HG03439 (cell line): ENCODE results near the gene TSPAN18.

Experiments
- ATAC-seq: cut with Tn5 transposase; IDR thresholded peaks from one replicate; pipeline ENCODE4 v1.9.1; 2021; ENCODE audit warnings: mild to moderate bottlenecking, moderate library complexity; ENCODE audit not compliant: unreplicated experiment

Gene TSPAN18

DNA sequence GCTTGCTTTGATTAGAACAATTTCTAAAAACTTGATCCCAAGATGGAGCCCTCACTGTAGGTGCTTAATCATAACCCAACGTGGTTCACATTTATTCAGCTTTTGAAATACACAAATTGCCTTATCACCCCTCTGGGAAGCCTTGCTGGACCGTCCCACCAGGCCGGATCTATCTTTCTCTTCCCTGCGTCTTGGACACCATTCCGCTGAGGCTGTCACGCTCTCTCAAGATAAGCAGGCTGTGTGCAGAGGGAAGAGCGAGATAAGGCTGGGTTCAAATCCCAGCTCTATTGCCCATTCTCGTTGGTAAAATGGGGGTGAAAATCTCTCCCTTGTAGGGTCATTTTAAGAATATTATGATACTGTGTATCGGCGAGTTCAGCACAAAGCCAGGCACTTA, 244.4 kb downstream of the TSPAN18 start:
- ATAC-seq: no peak

DNA sequence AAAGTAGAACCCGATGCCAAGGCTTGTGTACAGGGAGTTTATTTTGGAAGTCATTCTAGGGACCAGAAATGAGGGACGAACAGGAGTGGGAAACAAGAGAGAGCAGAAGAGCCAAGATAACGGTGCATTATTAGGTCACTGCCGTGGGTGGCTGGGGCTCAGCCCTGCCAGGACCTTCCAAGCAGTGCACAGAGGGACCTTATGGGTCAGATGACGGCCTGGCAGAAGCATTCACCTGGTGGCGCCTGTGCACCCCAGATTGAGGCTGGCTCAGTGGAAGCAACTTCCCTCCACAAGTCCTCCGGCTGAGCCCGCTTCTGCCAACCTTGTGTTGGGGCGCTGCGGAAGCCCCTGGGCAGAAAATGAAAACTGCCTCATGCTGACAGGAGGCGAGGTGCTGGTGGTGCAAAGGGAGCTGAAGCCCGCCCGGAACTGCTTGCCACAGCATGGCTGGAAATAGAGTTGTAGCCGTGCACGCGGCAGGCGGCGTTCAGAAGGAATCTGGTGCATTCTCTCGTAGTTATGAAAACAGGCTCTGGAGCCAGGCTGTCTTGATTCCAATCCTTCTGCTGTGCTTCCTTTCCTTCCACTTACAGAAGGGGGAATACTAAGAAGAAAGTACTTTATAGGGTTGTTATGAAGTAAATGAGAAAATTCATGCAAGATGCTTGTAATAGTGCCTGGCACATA, 246.1 kb downstream of the TSPAN18 start:
- no peak for ATAC-seq

DNA sequence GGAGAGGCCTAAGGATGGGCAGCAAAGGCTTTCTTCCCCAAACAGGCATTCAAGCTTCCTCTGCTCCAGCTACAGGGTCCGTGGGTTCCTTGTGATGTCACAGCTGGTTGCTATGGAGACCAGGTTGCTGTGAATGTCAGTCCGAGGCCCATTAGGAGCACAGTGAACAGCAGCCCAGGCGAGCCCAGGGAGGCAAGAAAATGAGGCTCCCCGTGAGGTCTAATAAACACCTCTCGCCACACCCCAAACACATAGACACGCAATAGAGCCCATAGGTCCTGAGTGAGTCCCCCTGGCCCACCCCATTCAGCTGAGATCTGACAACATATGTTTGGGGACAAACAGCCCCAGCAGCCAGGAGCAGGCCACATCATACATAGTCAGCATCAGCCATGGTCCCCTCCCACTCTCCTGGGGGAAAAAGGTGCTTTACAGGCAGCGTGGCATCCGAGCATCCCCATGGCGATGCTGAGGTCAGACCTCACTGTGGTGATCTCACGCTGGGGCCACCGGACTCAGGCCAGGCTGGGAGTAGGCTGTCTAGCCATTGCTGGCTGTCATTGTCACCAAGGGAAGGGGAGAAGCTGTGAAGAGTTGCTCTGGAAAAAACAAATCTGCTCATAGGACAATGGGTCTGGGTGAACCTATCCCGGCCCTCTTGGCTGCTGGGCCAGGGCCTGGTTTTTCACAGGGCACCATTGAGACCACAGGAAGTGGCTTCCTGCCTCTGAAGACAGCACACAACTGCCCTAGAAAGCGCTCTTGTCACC, 247.1 kb downstream of the TSPAN18 start:
- no peak for ATAC-seq

DNA sequence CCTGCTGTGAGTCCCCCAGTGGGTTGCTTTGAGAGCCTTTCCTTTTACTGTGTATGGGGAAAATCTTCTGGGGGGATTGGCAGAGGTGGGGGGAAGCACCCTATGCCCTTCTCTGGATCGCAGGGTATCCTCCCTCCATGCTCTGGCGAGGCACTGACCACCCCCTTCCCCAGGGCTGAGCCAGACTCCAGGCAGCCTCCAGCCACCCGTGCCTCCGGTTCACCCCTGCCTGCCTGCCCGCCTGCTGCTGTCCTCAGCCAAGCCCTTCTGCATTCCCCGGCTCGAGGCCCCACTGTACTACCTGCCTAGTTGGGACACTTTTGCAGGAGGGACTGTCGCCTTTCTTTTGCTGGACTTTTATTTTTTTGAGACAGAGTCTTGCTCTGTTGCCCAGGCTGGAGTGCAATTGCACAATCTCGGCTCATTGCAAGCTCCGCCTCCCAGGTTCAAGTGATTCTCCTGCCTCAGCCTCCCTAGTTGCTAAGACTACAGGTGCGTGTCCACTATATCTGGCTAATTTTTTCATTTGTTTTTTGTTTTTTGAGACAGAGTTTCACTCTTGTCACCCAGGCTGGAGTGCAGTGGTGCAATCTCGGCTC, 247.7 kb downstream of the TSPAN18 start:
- no peak for ATAC-seq

DNA sequence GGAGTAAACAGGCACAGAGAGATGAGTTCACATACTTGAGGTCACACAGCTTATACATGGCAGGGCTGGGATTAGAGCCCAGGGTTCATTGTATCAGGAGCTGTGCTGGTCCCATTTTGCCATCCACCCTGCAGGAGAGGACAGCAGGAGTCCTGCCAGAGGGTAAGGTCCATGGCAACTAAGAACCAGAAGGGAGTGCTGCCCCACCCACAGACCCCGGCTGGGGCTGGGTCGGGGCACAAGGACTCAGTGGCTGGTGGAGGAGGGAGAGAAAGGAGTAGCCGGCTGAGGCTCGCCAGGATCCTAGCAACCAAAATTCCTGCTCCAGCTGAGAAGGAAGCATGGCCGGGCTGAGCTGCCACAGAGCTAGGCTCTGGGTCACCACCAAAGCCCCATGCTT, 249.8 kb downstream of the TSPAN18 start:
- no peak for ATAC-seq

DNA sequence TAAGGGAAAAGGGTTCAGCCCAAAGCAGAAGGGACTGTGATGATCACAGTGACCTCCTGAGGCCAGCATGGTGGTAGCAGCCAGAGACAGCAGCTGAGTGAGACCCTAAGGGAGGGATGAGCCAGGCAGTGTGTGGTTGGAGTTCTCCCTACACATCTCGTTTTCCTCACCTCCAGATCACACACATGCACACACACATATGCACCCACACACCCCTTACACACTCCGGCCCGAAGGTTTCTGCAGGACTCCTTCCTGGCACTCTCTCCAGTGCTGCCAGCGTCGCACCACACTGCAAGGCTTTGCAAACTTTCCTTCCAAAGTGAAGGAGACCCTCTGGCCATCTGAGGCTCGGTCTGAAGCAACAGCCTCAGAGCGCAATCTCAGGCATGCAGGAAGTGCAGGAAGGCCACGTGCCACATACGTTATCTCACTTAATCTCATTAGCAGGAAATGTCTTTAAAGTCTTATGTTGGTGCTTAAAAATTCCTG, 250.8 kb downstream of the TSPAN18 start:
- no peak for ATAC-seq

DNA sequence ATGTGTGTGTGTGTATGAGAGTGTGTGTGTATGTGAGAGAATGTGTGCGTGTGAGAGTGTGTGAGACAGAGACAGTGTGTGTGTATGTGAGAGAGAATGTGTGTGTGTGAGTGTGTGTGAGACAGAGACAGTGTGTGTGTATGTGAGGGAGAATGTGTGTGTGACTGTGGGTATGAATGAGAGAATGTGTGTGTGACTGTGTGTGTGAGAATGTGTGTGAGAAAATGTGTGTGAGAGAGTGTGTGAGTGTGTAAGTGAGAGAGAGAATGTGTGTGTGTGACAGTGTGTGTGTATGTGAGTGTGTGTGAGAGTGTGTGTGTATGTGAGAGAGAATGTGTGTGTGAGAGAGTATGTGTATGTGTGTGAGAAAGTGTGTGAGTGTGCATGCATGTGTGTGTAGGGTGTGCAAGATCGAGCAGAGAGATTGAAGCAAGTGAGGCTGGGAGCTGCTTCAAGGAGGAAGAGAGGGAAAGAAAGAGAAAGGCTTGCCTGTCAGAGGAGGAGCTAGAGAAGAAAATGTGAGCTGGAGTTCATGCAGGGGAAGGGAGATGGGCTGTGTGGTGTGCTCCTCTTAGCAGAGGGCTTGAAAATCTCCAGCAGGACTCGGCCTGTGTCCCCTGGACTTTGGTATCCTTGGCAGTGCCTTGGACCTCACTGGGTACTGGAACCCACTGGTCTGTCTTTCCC, 251.7 kb downstream of the TSPAN18 start:
- no peak for ATAC-seq

DNA sequence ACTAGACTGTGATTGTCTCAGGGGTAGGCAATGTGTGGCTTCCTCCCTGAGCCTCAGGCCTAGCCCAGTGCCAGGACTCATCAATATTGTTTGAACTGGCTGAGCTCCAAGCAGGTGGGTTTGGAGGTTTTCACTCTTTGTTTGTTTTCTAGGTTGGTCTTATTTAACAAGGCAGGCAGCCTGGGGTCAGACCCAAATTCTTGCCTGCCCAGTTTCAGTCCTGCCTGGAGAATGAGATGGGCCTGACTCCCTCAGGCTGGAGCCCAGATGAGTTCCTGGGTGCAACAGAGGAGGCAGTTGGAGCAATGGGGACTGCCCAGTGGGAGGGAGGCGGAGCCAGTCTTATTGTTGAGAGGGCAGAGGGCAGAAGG, 252.2 kb downstream of the TSPAN18 start:
- no peak for ATAC-seq

DNA sequence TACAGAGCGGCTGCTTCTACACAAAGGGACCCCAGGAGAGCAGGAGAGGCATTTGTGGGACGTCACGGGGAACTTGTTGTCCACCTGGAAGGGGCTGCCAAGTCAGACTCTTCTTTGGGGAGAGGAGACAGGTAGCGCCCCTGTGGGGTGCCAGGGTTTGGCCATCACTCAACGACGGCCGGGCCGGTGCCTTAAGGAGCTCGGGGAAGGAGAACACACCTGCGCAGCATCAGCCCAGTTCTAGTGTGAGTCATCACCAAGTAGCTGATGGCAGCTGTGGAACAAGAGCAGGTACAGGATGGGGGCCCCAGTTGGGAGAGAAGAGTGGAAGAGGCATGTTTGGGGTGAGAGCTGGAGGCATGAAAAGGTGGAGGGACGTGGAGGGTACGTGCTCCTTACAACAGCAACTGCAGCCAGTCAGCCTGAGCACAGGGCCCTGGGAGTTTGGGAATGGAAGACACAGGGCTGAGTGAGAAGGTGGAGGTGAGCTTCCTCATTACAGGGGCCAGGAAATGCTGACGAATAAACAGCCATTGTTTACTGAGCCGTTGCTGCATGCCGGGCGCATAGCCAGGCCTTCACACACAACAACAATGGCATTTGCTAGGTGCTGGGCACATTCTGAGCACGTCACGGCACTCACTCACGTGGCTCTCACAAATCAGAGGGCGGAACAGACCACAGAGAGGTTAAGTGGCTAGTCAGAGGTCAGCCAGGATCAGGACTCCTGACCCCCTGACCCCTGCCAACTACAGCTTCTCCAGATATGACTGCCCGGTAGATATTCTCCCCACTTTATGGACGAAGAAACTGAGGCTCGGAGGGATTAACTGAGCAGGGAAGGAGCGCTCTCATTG, 253.0 kb downstream of the TSPAN18 start:
- ATAC-seq: no peak

DNA sequence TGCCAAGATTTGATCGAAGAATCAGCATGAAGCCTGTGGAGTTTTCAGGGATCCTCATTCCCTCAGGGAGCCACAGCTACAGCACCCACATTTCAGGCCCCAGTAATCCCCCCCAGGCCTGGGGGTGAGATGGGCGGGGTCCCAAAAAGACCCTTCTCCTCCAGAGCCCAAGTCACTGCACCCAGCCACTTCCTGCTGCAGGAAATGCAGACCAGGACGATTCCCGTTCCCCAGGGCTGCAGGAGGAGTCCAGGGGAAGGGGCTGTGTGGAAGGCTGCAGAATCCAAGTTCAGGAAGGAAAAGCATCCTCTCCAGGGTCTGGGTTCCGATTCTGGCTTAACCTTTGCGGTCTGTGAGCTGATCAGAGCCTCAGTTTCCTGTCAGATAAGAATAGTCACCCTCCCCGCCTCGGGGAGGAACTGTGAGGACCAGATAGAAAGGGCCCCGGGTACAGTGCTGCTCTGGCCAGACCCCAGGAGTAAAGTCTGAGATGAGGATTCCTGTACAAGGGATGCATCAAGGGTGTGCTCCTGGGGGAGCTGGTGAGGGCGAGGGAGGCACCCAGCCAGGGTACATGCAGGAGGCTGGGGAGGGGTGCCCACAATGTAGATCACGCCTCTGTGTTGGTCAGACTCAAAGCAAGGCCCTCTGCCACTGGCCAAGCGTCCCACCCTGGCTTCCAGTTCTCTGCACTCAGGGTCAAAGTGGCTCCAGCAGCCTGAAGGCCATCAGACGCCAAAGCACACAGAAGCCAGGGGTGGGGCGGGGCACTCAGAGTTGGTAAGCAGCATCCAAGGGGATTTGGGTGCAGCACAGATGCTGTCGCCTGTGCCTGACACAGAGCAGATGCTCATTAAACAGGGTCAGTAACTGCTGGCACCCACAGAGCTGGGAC, 254.0 kb downstream of the TSPAN18 start:
- no peak for ATAC-seq
